Trophoblast cell (in vitro differentiated cells and primary cell): ENCODE data around the gene AKAP13.

ENCODE experiments used
- DNase-seq, 2 donors: peaks; one replicate each; pipeline ENCODE4 v3.0.0-alpha.2; 2016
- H2AFZ ChIP-seq: 2 replicates; pipeline ENCODE4 v1.6.1; 2013; ENCODE audit warnings: low read length, moderate library complexity, mild to moderate bottlenecking; ENCODE audit not compliant: insufficient read depth, poor library complexity
- H2AK5ac ChIP-seq: 2 replicates; pipeline ENCODE4 v1.6.1; 2013; ENCODE audit warnings: mild to moderate bottlenecking, low read length
- H2BK120ac ChIP-seq: 2 replicates; pipeline ENCODE4 v1.6.1; 2013; ENCODE audit warnings: low read length, mild to moderate bottlenecking, moderate library complexity; ENCODE audit not compliant: insufficient read depth, poor library complexity
- H2BK12ac ChIP-seq: 2 replicates; pipeline ENCODE4 v1.6.1; 2013; ENCODE audit warnings: mild to moderate bottlenecking, low read length, moderate library complexity
- H2BK5ac ChIP-seq: 2 replicates; pipeline ENCODE4 v1.6.1; 2013; ENCODE audit warnings: low read length, low read depth, moderate library complexity, mild to moderate bottlenecking; ENCODE audit not compliant: poor library complexity
- H3K14ac ChIP-seq: 2 replicates; pipeline ENCODE4 v1.6.1; 2013; ENCODE audit warnings: mild to moderate bottlenecking, low read length
- H3K18ac ChIP-seq: 2 replicates; pipeline ENCODE4 v1.6.1; 2013; ENCODE audit warnings: mild to moderate bottlenecking, low read length
- H3K23ac ChIP-seq: 2 replicates; pipeline ENCODE4 v1.6.1; 2013; ENCODE audit warnings: low read length
- H3K27ac ChIP-seq: 2 replicates; pipeline ENCODE4 v1.5.1; 2013; ENCODE audit warnings: low read depth, mild to moderate bottlenecking, inconsistent platforms, low read length, moderate library complexity
- H3K27me3 ChIP-seq: 2 replicates; pipeline ENCODE4 v1.6.1; 2013; ENCODE audit warnings: inconsistent platforms, mild to moderate bottlenecking, low read length, moderate library complexity; ENCODE audit not compliant: insufficient read depth
- H3K36me3 ChIP-seq, 2 experiments: 1 replicate in 1 of 2; 2 replicates in 1 of 2; pipeline ENCODE4 v1.6.1; 2013; ENCODE audit warnings: low read length in 2 of 2, mild to moderate bottlenecking in 2 of 2, moderate library complexity in 1 of 2; ENCODE audit not compliant: insufficient read depth in 2 of 2, control insufficient read depth in 1 of 2
- H3K4ac ChIP-seq: 2 replicates; pipeline ENCODE4 v1.6.1; 2013; ENCODE audit warnings: low read depth, mild to moderate bottlenecking, low read length, moderate library complexity
- H3K4me1 ChIP-seq, 2 experiments: 1 replicate in 1 of 2; 2 replicates in 1 of 2; pipeline ENCODE4 v1.6.1; 2013; ENCODE audit warnings: low read length in 2 of 2, mild to moderate bottlenecking in 2 of 2, moderate library complexity in 1 of 2; ENCODE audit not compliant: insufficient read depth in 2 of 2, control insufficient read depth in 1 of 2
- H3K4me2 ChIP-seq: 2 replicates; pipeline ENCODE4 v1.6.1; 2013; ENCODE audit warnings: inconsistent platforms, mild to moderate bottlenecking, low read length, moderate library complexity
- H3K4me3 ChIP-seq: 2 replicates; pipeline ENCODE4 v1.5.1; 2013; ENCODE audit warnings: mild to moderate bottlenecking, low read depth, low read length, inconsistent platforms
- H3K79me1 ChIP-seq: one replicate; pipeline ENCODE4 v1.6.1; 2013; ENCODE audit warnings: low read length
- H3K79me2 ChIP-seq: 2 replicates; pipeline ENCODE4 v1.6.1; 2013; ENCODE audit warnings: low read length, mild to moderate bottlenecking; ENCODE audit not compliant: control insufficient read depth, insufficient read depth, poor library complexity
- H3K9ac ChIP-seq: 2 replicates; pipeline ENCODE4 v1.6.1; 2013; ENCODE audit warnings: mild to moderate bottlenecking, low read length
- H3K9me3 ChIP-seq: 2 replicates; pipeline ENCODE4 v1.6.1; 2013; ENCODE audit warnings: low read depth, mild to moderate bottlenecking, control low read depth, inconsistent platforms, low read length; ENCODE audit not compliant: insufficient read depth
- H4K12ac ChIP-seq: 2 replicates; pipeline ENCODE4 v1.6.1; 2013; ENCODE audit warnings: low read depth, mild to moderate bottlenecking, low read length, moderate library complexity
- H4K8ac ChIP-seq: 2 replicates; pipeline ENCODE4 v1.6.1; 2013; ENCODE audit warnings: low read depth, mild to moderate bottlenecking, low read length, moderate library complexity
- H4K91ac ChIP-seq: one replicate; pipeline ENCODE4 v1.6.1; 2013; ENCODE audit warnings: low read depth, mild to moderate bottlenecking, low read length, moderate library complexity
- WGBS: extraction: QIAGEN DNeasy Blood & Tissue Kit; methylation state at CpG from one replicate; pipeline ENCODE4 v1.1.7; 2013; ENCODE audit warnings: missing lambda C conversion rate; ENCODE audit not compliant: insufficient read length, insufficient coverage; ENCODE audit errors: extremely low coverage; 5-methylcytosine and 5-hydroxymethylcytosine counted together

Gene AKAP13

DNA sequence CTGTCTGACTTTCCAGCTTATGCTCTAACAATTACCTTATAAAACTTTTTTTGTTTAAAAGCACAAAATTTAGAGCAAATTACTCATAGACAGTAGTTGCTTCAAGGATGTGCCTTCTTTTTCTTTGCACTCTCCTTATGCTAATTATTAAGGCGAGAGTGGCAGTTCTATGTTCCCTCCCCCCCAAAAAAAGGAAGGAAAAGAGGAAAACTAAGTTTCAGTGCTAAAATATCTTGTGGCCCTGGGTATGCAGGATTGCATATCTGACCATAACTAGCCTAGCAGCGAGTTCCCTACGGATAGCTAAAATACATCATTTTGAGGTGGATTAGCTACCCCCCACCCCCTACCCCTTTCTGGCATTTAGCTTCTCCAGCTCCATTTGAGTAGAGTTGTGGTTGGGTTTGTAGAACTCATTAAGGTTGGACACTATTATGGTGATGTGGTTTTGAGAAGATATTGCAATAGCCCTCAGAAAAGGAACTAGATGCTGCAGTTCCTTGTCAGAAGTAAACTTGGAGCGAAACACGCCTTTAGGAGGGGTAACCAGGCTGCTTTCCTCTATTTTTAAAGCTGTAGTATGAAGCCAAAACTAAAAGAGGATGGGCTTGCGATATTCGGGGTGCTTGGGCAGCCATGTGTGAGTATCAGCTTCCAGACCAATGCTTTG, 174.6 kb downstream of the AKAP13 start:
- Histone ChIP-seq H3K4me3 (no peak overlapping the region), H2BK5ac (no peak overlapping the region), H2BK12ac (no peak overlapping the region), H3K14ac (no peak overlapping the region), H3K4me2 (no peak overlapping the region), H2AFZ (no peak overlapping the region), H3K4me1 (no peaks in the 10 kb centered on the region), H4K8ac (no peak overlapping the region), H3K27me3 (no peaks in the 10 kb centered on the region), H3K79me2 (no peaks in the 10 kb centered on the region), H3K27ac (no peak overlapping the region), H4K12ac (no peak overlapping the region), H3K9ac (no peak overlapping the region), H3K18ac (no peak overlapping the region), H2BK120ac (no peak overlapping the region), H3K4ac (no peak overlapping the region), H3K23ac (no peak overlapping the region), H3K79me1 (no peaks in the 10 kb centered on the region), H3K9me3 (peaks cover 2% of the 10 kb centered on the region), H4K91ac (no peak overlapping the region), H2AK5ac (no peak overlapping the region), H3K36me3 (peaks cover 4 to 9% of the 10 kb centered on the region in 2 experiments)
- no peak for DNase-seq
- no CpG with 5 or more reads among the region's 7 CpGs for WGBS

DNA sequence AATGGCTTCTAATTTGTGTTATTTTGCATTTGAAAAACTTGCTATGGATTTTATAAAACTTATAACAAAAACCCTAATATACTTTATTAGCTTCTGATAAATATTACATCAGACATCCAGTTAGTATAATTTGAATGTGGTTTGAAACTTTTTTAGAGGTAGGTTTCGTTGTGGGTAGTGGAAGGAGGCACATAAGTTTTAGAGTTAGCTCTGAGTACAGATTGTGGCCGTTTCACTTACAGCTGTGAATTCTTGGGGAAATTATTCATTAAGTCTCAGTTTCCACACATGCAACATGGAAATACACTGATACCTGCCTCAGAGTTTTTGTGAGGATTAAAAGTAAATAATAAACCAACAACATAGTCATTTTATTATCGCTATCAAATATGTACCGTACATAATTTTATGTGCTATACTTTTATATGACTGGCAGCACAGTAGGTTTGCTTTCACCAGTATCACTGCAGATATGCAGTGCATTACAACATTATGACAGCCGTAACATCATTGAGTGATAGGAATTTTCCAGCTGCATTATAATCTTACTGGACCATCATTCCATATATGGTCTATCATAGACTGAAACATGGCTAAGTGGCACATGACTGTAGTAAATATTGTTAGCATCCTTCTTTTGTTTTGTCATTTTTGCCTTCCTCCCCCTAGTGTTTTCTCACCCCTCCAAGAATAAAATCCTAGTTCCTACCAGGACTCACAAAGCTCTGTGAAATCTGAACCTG, 175.6 kb downstream of the AKAP13 start:
- 100% methylated on average over 1 of the region's 5 CpGs for WGBS

DNA sequence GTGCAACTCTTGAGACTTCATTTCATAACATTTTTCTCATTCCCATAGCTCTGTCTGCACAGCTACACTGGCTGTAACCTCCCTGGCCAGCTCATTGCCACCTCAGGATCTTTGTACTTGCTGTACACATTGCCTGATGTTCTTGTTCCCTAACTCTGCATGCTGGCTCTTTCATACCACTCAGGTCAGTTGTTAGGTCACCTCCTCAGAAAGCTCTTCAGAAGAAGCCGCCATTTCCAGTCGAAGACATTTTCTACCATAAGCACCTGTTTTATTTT, 176.2 kb downstream of the AKAP13 start:
- no CpG with 5 or more reads among the region's 2 CpGs for WGBS

More for the DNA sequence above, 175.6 kb downstream of the AKAP13 start:
- no peak overlapping the region for H4K91ac ChIP-seq
- no peaks in the 10 kb centered on the region for H3K79me1 ChIP-seq
- H2BK12ac ChIP-seq: no peak overlapping the region
- H3K14ac ChIP-seq: no peak overlapping the region
- H3K9me3 ChIP-seq: peaks cover 2% of the 10 kb centered on the region
- no peak overlapping the region for H4K8ac ChIP-seq
- no peaks in the 10 kb centered on the region for H3K79me2 ChIP-seq
- no peak overlapping the region for H3K27ac ChIP-seq
- H3K4me3 ChIP-seq: no peak overlapping the region
- no peak overlapping the region for H4K12ac ChIP-seq
- no peak overlapping the region for H2BK5ac ChIP-seq
- no peak overlapping the region for H3K4ac ChIP-seq
- no peaks in the 10 kb centered on the region for H3K27me3 ChIP-seq
- H3K9ac ChIP-seq: no peak overlapping the region
- peak in 1 of 2 donors; percentile 77 for DNase-seq
- H3K4me1 ChIP-seq: no peaks in the 10 kb centered on the region
- no peak overlapping the region for H2BK120ac ChIP-seq
- H3K23ac ChIP-seq: no peak overlapping the region
- no peak overlapping the region for H2AFZ ChIP-seq
- H3K4me2 ChIP-seq: no peak overlapping the region
- peaks cover 7% of the 10 kb centered on the region in 2 experiments for H3K36me3 ChIP-seq
- no peak overlapping the region for H2AK5ac ChIP-seq
- no peak overlapping the region for H3K18ac ChIP-seq

DNA sequence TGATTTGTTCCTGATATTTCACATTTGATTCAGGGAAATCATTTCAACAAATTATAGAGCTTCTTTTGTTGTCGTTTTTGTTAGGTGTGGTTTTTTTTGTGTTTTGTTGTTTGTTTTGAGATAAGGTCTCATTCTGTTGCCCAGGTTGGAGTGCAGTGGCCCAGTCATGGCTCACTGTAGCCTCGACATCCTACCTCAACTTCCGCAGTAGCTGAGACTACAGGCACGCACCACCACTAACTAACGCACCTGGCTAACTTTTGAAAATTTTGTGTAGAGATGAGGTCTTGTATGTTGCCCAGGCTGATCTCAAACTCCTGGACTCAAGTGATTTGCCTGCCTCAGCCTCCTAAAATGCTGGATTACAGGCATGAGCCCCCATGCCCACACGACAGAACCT, 177.0 kb downstream of the AKAP13 start:
- Histone ChIP-seq H3K79me1 (no peaks in the 10 kb centered on the region), H2AK5ac (no peak overlapping the region), H3K18ac (no peak overlapping the region), H2BK12ac (no peak overlapping the region), H3K14ac (no peak overlapping the region), H2BK5ac (no peak overlapping the region), H3K9me3 (peaks cover 2% of the 10 kb centered on the region), H2AFZ (no peak overlapping the region), H3K23ac (no peak overlapping the region), H3K36me3 (peaks cover 7% of the 10 kb centered on the region in 2 experiments), H4K91ac (no peak overlapping the region), H3K4me3 (no peak overlapping the region), H3K9ac (no peak overlapping the region), H2BK120ac (no peak overlapping the region), H3K27me3 (no peaks in the 10 kb centered on the region), H3K4me1 (no peaks in the 10 kb centered on the region), H3K4me2 (no peak overlapping the region), H4K12ac (no peak overlapping the region), H4K8ac (no peak overlapping the region), H3K79me2 (no peaks in the 10 kb centered on the region), H3K27ac (no peak overlapping the region), H3K4ac (no peak overlapping the region)
- no peak for DNase-seq
- WGBS: no CpG with 5 or more reads among the region's 6 CpGs

More for the DNA sequence above, 176.2 kb downstream of the AKAP13 start:
- Histone ChIP-seq H3K4me2 (no peak overlapping the region), H2BK5ac (no peak overlapping the region), H3K27me3 (no peaks in the 10 kb centered on the region), H3K79me2 (no peaks in the 10 kb centered on the region), H3K27ac (no peak overlapping the region), H3K18ac (no peak overlapping the region), H2AFZ (no peak overlapping the region), H3K9ac (no peak overlapping the region), H3K79me1 (no peaks in the 10 kb centered on the region), H3K4me1 (no peaks in the 10 kb centered on the region), H3K36me3 (peaks cover 7% of the 10 kb centered on the region in 2 experiments), H3K4me3 (no peak overlapping the region), H4K12ac (no peak overlapping the region), H4K8ac (no peak overlapping the region), H2AK5ac (no peak overlapping the region), H4K91ac (no peak overlapping the region), H3K14ac (no peak overlapping the region), H2BK120ac (no peak overlapping the region), H3K9me3 (peaks cover 2% of the 10 kb centered on the region), H3K4ac (no peak overlapping the region), H3K23ac (no peak overlapping the region), H2BK12ac (no peak overlapping the region)
- DNase-seq: peak in 1 of 2 donors; percentile 19
